GM03348 (cell line): Measurements from ENCODE around the gene SNAPIN.

ENCODE experiments used
- DNase-seq: peaks from one replicate; pipeline ENCODE4 v3.0.0; 2012; ENCODE audit warnings: low spot score

Gene SNAPIN

GRCh38 chr1:153658400-153659174 is at the start of gene SNAPIN:
Gene SNAPIN (plus strand): TSS chr1:153658703. CDS start chr1:153658744, 41 bp downstream.
- peak; percentile 95 for DNase-seq

- DNase-seq = peak; percentile 88
Measured at GRCh38 chr1:153608742-153609584, 49.5 kb upstream of the SNAPIN start.

- no peak for DNase-seq
Measured at GRCh38 chr1:153609585-153609907, 49.0 kb upstream of the SNAPIN start.

GRCh38 chr1:153610334-153610733 is 48.2 kb upstream of the SNAPIN start:
- DNase-seq = peak; percentile 33

- DNase-seq = peak; percentile 74
Measured at GRCh38 chr1:153610811-153611301, 47.6 kb upstream of the SNAPIN start.

GRCh38 chr1:153611356-153611755 is 47.1 kb upstream of the SNAPIN start:
- DNase-seq = no peak

- DNase-seq = peak; percentile 46
Measured at GRCh38 chr1:153612111-153612754, 46.3 kb upstream of the SNAPIN start.

- DNase-seq = peak; percentile 94
Measured at GRCh38 chr1:153612755-153613331, 45.7 kb upstream of the SNAPIN start, which contains the start of gene S100A16. Gene S100A16 (minus strand): TSS chr1:153613137. CDS start chr1:153608151, 4,986 bp downstream.

- no peak for DNase-seq
Measured at GRCh38 chr1:153613406-153613805, 45.1 kb upstream of the SNAPIN start.

- DNase-seq = peak; percentile 60
Measured at GRCh38 chr1:153614189-153614900, 44.2 kb upstream of the SNAPIN start.

- DNase-seq = no peak
Measured at GRCh38 chr1:153614906-153615305, 43.6 kb upstream of the SNAPIN start.

- DNase-seq = no peak
Measured at GRCh38 chr1:153615406-153615805, 43.1 kb upstream of the SNAPIN start.

- DNase-seq = no peak
Measured at GRCh38 chr1:153616144-153616916, 42.2 kb upstream of the SNAPIN start, which contains the start of gene S100A14. Gene S100A14 (minus strand): TSS chr1:153616325. CDS start chr1:153615858, 467 bp downstream.

- DNase-seq = no peak
Measured at GRCh38 chr1:153616917-153617311, 41.6 kb upstream of the SNAPIN start.

GRCh38 chr1:153617663-153618062 is 40.8 kb upstream of the SNAPIN start:
- peak; percentile 73 for DNase-seq

GRCh38 chr1:153619171-153619570 is 39.3 kb upstream of the SNAPIN start:
- DNase-seq = no peak

- DNase-seq = no peak
Measured at GRCh38 chr1:153623101-153623500, 35.4 kb upstream of the SNAPIN start.

- no peak for DNase-seq
Measured at GRCh38 chr1:153624965-153625611, 33.4 kb upstream of the SNAPIN start.

GRCh38 chr1:153626477-153626903 is 32.0 kb upstream of the SNAPIN start:
- DNase-seq = no peak
